HFF-Myc (cell line): Measurements from ENCODE around the gene MVB12A.

Source experiments
- DNase-seq: peaks from one replicate; pipeline ENCODE4 v3.0.0-alpha.2; 2011; ENCODE audit warnings: low read depth; ENCODE audit errors: extremely low read depth
- H3K4me3 ChIP-seq: replicated peaks from 2 replicates; pipeline ENCODE4 v1.5.1; 2011; ENCODE audit warnings: low read depth, mild to moderate bottlenecking, control low read depth, low read length
- CTCF ChIP-seq: IDR thresholded peaks from 2 replicates; pipeline ENCODE4 v1.5.1; 2012; ENCODE audit warnings: mild to moderate bottlenecking, low read depth, low read length, control low read depth; ENCODE audit errors: missing control alignments

Gene MVB12A

GRCh38 chr19:17445526-17446165 lies 25.8 kb downstream of the MVB12A start:
- TF ChIP-seq CTCF = no peak
- DNase-seq = no peak
- H3K4me3 ChIP-seq = no peak overlapping the region

- H3K4me3 ChIP-seq = no peak overlapping the region
- no peak for TF ChIP-seq CTCF
- no peak for DNase-seq
These were observed 27.9 kb downstream of the MVB12A start for GRCh38 chr19:17447704-17448130.

GRCh38 chr19:17448131-17448967 lies 28.5 kb downstream of the MVB12A start, which contains the start of gene TMEM221:
TMEM221 (minus strand) TSS chr19:17448668; CDS start chr19:17448462, 206 bp downstream.
- no peak for DNase-seq
- TF ChIP-seq CTCF = peak; percentile 57
- H3K4me3 ChIP-seq = peak within 1 kb of the TSS; percentile 25; the same call in 1 of the 2 replicates

- DNase-seq = no peak
- no peak for TF ChIP-seq CTCF
- H3K4me3 ChIP-seq = no peak overlapping the region
These were observed 30.6 kb downstream of the MVB12A start for GRCh38 chr19:17450264-17451075.

GRCh38 chr19:17451820-17452219 lies 32.0 kb downstream of the MVB12A start:
- DNase-seq = no peak
- no peak for TF ChIP-seq CTCF
- H3K4me3 ChIP-seq = no peak overlapping the region

GRCh38 chr19:17454576-17455071 lies 34.8 kb downstream of the MVB12A start:
- DNase-seq = no peak
- no peak overlapping the region for H3K4me3 ChIP-seq
- TF ChIP-seq CTCF = no peak
